Activated CD4-positive, alpha-beta memory T cell treated with anti-CD3 and anti-CD28 coated beads for 36 hours (primary cell): ENCODE measurements around the gene PTCD2. TPM values are rescaled to one million over a fixed set of nuclear protein-coding genes. Genes with fewer than 3 reads are reported as not detected.

Source experiments
- CTCF ChIA-PET: fragments of 350-600 bp; sonication (Branson Sonifier 250); formaldehyde crosslinking; loops from one replicate; lab custom pipeline; 2021; ENCODE audit warnings: antibody characterized with exemption, inconsistent platforms; lab: Charles Lee
- POLR2A ChIA-PET: fragments of 350-600 bp; sonication (Branson Sonifier 250); formaldehyde crosslinking; loops from one replicate; lab custom pipeline; 2021; ENCODE audit warnings: antibody characterized with exemption; lab: Charles Lee
- DNase-seq: peaks from one replicate; pipeline ENCODE4 v3.0.0-alpha.2; 2020
- H3K27ac Mint-ChIP-seq: one replicate; pipeline ENCODE4 v1.8.0; 2021; ENCODE audit warnings: mixed read lengths
- H3K27me3 Mint-ChIP-seq: one replicate; pipeline ENCODE4 v1.8.0; 2021; ENCODE audit warnings: mixed read lengths
- H3K36me3 Mint-ChIP-seq: one replicate; pipeline ENCODE4 v1.8.0; 2021; ENCODE audit warnings: mixed read lengths
- H3K4me1 Mint-ChIP-seq: one replicate; pipeline ENCODE4 v1.8.0; 2021; ENCODE audit warnings: low read depth, mixed read lengths
- H3K4me3 Mint-ChIP-seq: one replicate; pipeline ENCODE4 v1.8.0; 2021; ENCODE audit warnings: mild to moderate bottlenecking, mixed read lengths
- H3K9me3 Mint-ChIP-seq: one replicate; pipeline ENCODE4 v1.8.0; 2021; ENCODE audit warnings: mixed read lengths
- intact Hi-C: fragments of 100-400 bp; cut with micrococcal nuclease; formaldehyde crosslinking; loops from one replicate; pipeline ENCODE4 v1.15.1; 2023
- total RNA-seq, 2 experiments: library from RNA; stranded (reverse); gene quantifications; one replicate each; pipeline ENCODE4 v1.2.3, GENCODE V29; 2021

Gene PTCD2
- total RNA-seq, 2 experiments from 2014 or later = 10.8 to 12.1 TPM

DNA sequence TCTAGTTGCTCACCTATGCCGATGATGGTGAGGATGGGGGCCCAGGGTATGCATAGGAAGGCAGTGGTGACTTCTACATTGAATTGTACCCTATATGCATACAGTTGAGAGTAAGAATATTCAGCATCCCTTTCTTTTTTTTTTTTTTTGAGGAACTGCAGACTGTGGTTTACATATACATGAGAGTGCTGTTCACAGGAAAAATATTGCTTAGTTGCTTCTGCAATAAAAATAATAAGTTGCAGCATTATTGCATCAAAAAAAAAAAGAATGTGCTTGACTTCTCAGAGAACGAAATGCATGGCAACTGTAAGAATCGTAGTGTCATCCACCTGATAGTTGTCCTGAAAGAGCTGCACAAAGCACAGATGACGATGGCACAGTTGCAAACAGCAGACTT is 52.8 kb downstream of the PTCD2 start:
- intact Hi-C loops = no loop called here
- POLR2A ChIA-PET = no interaction called here

DNA sequence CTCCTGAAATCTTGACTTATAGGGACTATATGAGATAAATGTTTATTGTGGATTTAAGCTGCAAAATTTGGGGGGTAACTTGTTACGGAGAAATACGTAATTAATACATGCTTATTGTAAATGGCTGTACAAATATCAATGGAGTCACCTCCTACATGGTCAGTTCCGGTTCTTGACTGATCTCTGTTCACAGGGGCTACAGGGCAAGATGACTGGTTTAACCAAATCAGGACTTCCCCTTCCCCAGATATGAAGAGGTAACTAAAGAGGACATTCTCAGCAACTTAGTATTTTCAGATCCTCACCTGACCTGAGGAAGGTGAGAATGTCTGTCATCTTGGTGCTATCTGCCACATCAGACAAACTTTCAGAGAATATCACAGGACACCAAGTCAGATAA is 54.7 kb downstream of the PTCD2 start:
- no peaks in the 10 kb centered on the region for H3K9me3 Mint-ChIP-seq
- POLR2A ChIA-PET = no interaction called here
- intact Hi-C loops = no loop called here
- peaks cover 4% of the 10 kb centered on the region for H3K27me3 Mint-ChIP-seq
- no peaks in the 10 kb centered on the region for H3K4me1 Mint-ChIP-seq
- DNase-seq = no peak
- CTCF ChIA-PET = no interaction called here
- no peak overlapping the region for H3K27ac Mint-ChIP-seq
- no peak overlapping the region for H3K4me3 Mint-ChIP-seq
- peaks cover 8% of the 10 kb centered on the region for H3K36me3 Mint-ChIP-seq

More for the DNA sequence above, 52.8 kb downstream of the PTCD2 start:
- Mint-ChIP-seq H3K36me3 (peaks cover 8% of the 10 kb centered on the region), H3K4me3 (no peak overlapping the region), H3K4me1 (no peaks in the 10 kb centered on the region), H3K9me3 (no peaks in the 10 kb centered on the region), H3K27me3 (no peaks in the 10 kb centered on the region), H3K27ac (no peak overlapping the region)
- no peak for DNase-seq
- CTCF ChIA-PET = interaction anchor here (0.6 kb wide), 1 partner anchor 877 kb away, joined by 3 read pairs; no protein-coding TSS in a partner anchor

- H3K27ac Mint-ChIP-seq = no peak overlapping the region
- no peaks in the 10 kb centered on the region for H3K9me3 Mint-ChIP-seq
- DNase-seq = no peak
- intact Hi-C loops = no loop called here
- ChIA-PET POLR2A (no interaction called here), CTCF (no interaction called here)
- H3K4me1 Mint-ChIP-seq = no peaks in the 10 kb centered on the region
- no peaks in the 10 kb centered on the region for H3K36me3 Mint-ChIP-seq
- no peak overlapping the region for H3K4me3 Mint-ChIP-seq
- peaks cover 4% of the 10 kb centered on the region for H3K27me3 Mint-ChIP-seq
These were observed 56.2 kb downstream of the PTCD2 start for GRCh38 chr5:72376381-72376780.

- ChIA-PET POLR2A (no interaction called here), CTCF (interaction anchor here (2.7 kb wide), 1 partner anchor 11 kb away, joined by 11 read pairs; no protein-coding TSS in a partner anchor)
- Mint-ChIP-seq H3K4me1 (no peaks in the 10 kb centered on the region), H3K27ac (no peak overlapping the region), H3K9me3 (no peaks in the 10 kb centered on the region), H3K4me3 (no peak overlapping the region), H3K27me3 (peaks cover 4% of the 10 kb centered on the region), H3K36me3 (no peaks in the 10 kb centered on the region)
- intact Hi-C loops = no loop called here
- no peak for DNase-seq
These were observed 57.9 kb downstream of the PTCD2 start for GRCh38 chr5:72377910-72378638.

GRCh38 chr5:72378639-72379289 is 58.6 kb downstream of the PTCD2 start:
- Mint-ChIP-seq H3K36me3 (no peaks in the 10 kb centered on the region), H3K27ac (no peak overlapping the region), H3K4me3 (no peak overlapping the region), H3K9me3 (no peaks in the 10 kb centered on the region), H3K4me1 (no peaks in the 10 kb centered on the region), H3K27me3 (peaks cover 4% of the 10 kb centered on the region)
- ChIA-PET CTCF (interaction anchor here (2.7 kb wide), 1 partner anchor 12 kb away, joined by 11 read pairs; no protein-coding TSS in a partner anchor), POLR2A (no interaction called here)
- no peak for DNase-seq
- intact Hi-C loops = no loop called here

DNA sequence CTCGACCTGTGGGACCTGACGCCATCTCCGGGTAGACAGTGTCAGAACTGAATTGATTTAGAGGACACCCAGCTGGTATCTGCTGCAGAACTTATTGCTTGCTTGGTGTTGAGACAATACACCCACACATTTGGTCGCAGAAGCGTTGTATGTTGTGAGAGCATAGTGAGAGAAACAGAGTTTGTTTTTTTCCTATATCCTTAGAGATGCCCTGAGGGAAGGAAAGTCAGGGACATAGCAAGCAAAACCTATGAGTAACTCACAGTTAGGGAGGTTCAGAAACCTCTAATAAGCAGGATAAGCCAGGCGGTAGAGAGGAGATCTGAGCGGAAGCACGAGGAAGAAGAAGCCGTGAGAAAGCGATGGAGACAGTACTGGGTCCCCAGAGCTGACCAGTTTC is 59.8 kb downstream of the PTCD2 start:
- Mint-ChIP-seq H3K4me3 (no peak overlapping the region), H3K27me3 (peaks cover 6% of the 10 kb centered on the region), H3K27ac (no peak overlapping the region), H3K4me1 (no peaks in the 10 kb centered on the region), H3K36me3 (no peaks in the 10 kb centered on the region), H3K9me3 (no peaks in the 10 kb centered on the region)
- DNase-seq = no peak
- intact Hi-C loops = no loop called here
- POLR2A ChIA-PET = no interaction called here
- CTCF ChIA-PET = interaction anchor here (2.7 kb wide), 1 partner anchor 13 kb away, joined by 11 read pairs; no protein-coding TSS in a partner anchor

DNA sequence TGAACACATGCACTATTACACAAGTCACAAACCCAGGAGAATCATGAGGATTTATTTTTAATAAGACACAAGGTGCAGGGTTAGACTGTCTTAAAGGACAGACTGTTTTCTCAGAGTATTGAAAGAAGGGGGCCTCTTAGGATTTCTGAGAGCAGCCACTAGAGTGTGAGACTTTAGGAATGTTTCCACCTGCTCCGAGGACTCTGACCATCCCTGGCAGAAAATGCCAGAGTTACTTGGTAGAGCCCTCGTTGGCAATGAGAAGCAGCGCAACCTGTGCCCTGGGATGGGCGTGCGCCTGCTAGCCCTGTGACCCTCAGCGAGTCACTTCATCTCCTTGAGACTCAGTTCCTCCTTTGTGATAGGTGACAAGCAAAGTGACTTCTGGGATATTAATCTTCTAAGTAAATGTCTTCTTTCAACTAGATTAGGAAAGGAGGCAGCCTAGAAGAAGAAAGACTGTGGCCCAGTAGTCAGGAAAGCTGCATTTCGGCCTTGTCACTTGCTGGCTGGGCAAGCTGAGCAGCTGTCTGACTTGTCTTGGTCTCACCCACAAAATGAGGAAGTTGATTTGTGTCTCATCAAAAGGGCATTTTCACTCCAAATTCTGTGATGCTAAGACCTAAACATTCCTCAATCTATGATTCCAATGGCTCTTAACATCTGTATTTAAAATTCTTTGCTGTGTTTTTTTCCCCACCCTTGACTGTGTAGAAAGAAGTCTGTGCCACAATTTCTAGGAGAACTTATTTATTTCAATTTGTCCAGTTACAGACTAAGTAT is 60.5 kb downstream of the PTCD2 start:
- ChIA-PET CTCF (no interaction called here), POLR2A (no interaction called here)
- no peak overlapping the region for H3K27ac Mint-ChIP-seq
- intact Hi-C loops = no loop called here
- H3K4me3 Mint-ChIP-seq = no peak overlapping the region
- peaks cover 6% of the 10 kb centered on the region for H3K27me3 Mint-ChIP-seq
- no peaks in the 10 kb centered on the region for H3K36me3 Mint-ChIP-seq
- no peak for DNase-seq
- H3K9me3 Mint-ChIP-seq = no peaks in the 10 kb centered on the region
- H3K4me1 Mint-ChIP-seq = no peaks in the 10 kb centered on the region

- Mint-ChIP-seq H3K27me3 (peaks cover 8% of the 10 kb centered on the region), H3K27ac (no peak overlapping the region)
These were observed 63.1 kb downstream of the PTCD2 start for GRCh38 chr5:72383280-72383679.

GRCh38 chr5:72383726-72384125 is 63.6 kb downstream of the PTCD2 start:
- no peak overlapping the region for H3K4me3 Mint-ChIP-seq
- H3K36me3 Mint-ChIP-seq = no peaks in the 10 kb centered on the region
- intact Hi-C loops = no loop called here
- H3K4me1 Mint-ChIP-seq = no peaks in the 10 kb centered on the region
- peaks cover 6% of the 10 kb centered on the region for H3K27me3 Mint-ChIP-seq
- no peak overlapping the region for H3K27ac Mint-ChIP-seq
- POLR2A ChIA-PET = no interaction called here
- no peak for DNase-seq
- H3K9me3 Mint-ChIP-seq = no peaks in the 10 kb centered on the region
- CTCF ChIA-PET = no interaction called here

More at GRCh38 chr5:72383280-72383679, 63.1 kb downstream of the PTCD2 start:
- CTCF ChIA-PET = no interaction called here
- no peak for DNase-seq
- no peaks in the 10 kb centered on the region for H3K9me3 Mint-ChIP-seq
- H3K4me3 Mint-ChIP-seq = no peak overlapping the region
- H3K4me1 Mint-ChIP-seq = no peaks in the 10 kb centered on the region
- POLR2A ChIA-PET = no interaction called here
- intact Hi-C loops = no loop called here
- H3K36me3 Mint-ChIP-seq = no peaks in the 10 kb centered on the region

DNA sequence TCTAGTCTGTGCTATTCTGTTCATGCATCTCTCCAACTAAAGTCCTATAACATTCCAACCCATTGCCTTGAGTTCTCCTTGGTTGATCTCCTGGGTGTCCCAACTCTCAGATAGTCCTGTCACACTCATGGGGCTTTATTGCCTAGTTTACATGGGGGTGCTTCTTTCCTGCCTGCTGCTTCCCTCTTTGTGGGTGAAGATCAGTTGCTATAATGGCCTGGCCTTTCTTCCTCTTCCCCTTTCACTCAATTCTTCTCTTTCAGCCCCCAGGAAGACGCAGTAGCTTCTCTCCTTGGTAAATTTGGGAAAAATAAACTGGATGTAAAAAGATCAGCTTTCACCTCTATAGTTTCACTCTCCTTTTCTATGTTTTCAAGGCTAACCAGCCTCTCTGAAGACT is 66.5 kb downstream of the PTCD2 start:
- Mint-ChIP-seq H3K27ac (no peak overlapping the region), H3K9me3 (no peaks in the 10 kb centered on the region), H3K4me1 (no peaks in the 10 kb centered on the region), H3K36me3 (no peaks in the 10 kb centered on the region), H3K27me3 (peaks cover 6% of the 10 kb centered on the region), H3K4me3 (no peak overlapping the region)
- CTCF ChIA-PET = no interaction called here
- intact Hi-C loops = no loop called here
- POLR2A ChIA-PET = no interaction called here
- DNase-seq = no peak

- no peak for DNase-seq
- no peak overlapping the region for H3K27ac Mint-ChIP-seq
- no peak overlapping the region for H3K4me3 Mint-ChIP-seq
- H3K9me3 Mint-ChIP-seq = no peaks in the 10 kb centered on the region
- intact Hi-C loops = no loop called here
- CTCF ChIA-PET = no interaction called here
- no peaks in the 10 kb centered on the region for H3K4me1 Mint-ChIP-seq
- H3K27me3 Mint-ChIP-seq = peaks cover 6% of the 10 kb centered on the region
- H3K36me3 Mint-ChIP-seq = no peaks in the 10 kb centered on the region
- POLR2A ChIA-PET = no interaction called here
These were observed 67.8 kb downstream of the PTCD2 start for GRCh38 chr5:72387985-72388384.

GRCh38 chr5:72388646-72389045 is 68.5 kb downstream of the PTCD2 start:
- intact Hi-C loops = no loop called here
- CTCF ChIA-PET = no interaction called here
- H3K27ac Mint-ChIP-seq = no peak overlapping the region
- no peaks in the 10 kb centered on the region for H3K4me1 Mint-ChIP-seq
- no peaks in the 10 kb centered on the region for H3K36me3 Mint-ChIP-seq
- POLR2A ChIA-PET = no interaction called here
- no peak overlapping the region for H3K4me3 Mint-ChIP-seq
- no peaks in the 10 kb centered on the region for H3K9me3 Mint-ChIP-seq
- DNase-seq = no peak
- H3K27me3 Mint-ChIP-seq = peaks cover 6% of the 10 kb centered on the region
